Activated CD4-positive, alpha-beta T cell treated with anti-CD3 and anti-CD28 coated beads, Interleukin-10, Interleukin-2, amounts not matched to agents 100 ng/mL and 50 ng/mL, durations not matched to agents 16 hours and 8 hours (primary cell): ENCODE measurements around the gene C2orf76.
"Not testable (repeated sequence)": the region's sequence is repeated elsewhere in the genome, so short reads cannot be mapped to it uniquely, and the experiment has no call there.

ENCODE experiments used
- DNase-seq: peaks from one replicate; pipeline ENCODE4 v3.0.0-alpha.2; 2020

C2orf76 gene

GRCh38 chr2:119366649-119367471 is at the start of gene C2orf76, which contains the start of gene DBI:
Gene C2orf76, minus strand, starts transcription at chr2:119366834. Its CDS starts 26,875 bp downstream, at chr2:119339959.
Gene DBI, plus strand, starts transcription at chr2:119366977. Its CDS starts 75 bp downstream, at chr2:119367052.
- DNase-seq, result peak; percentile 97

GRCh38 chr2:119415630-119416029 is 49.0 kb upstream of the C2orf76 start:
- no peak for DNase-seq

GRCh38 chr2:119414894-119415293 is 48.3 kb upstream of the C2orf76 start:
- DNase-seq, result no peak

- DNase-seq, result no peak
Observed at GRCh38 chr2:119409506-119409905, 42.9 kb upstream of the C2orf76 start.

GRCh38 chr2:119408221-119408619 is 41.6 kb upstream of the C2orf76 start:
- DNase-seq, result no peak

- peak; percentile 54 for DNase-seq
Observed at GRCh38 chr2:119407430-119408220, 41.0 kb upstream of the C2orf76 start.

GRCh38 chr2:119405151-119405550 is 38.5 kb upstream of the C2orf76 start:
- DNase-seq, result no peak

- not testable (repeated sequence) for DNase-seq
Observed at GRCh38 chr2:119403618-119404017, 37.0 kb upstream of the C2orf76 start.

GRCh38 chr2:119402645-119403560 is 36.3 kb upstream of the C2orf76 start:
- no peak for DNase-seq

GRCh38 chr2:119402106-119402505 is 35.5 kb upstream of the C2orf76 start:
- DNase-seq, result no peak

- DNase-seq, result no peak
Observed at GRCh38 chr2:119397196-119397595, 30.6 kb upstream of the C2orf76 start.

GRCh38 chr2:119393971-119394748 is 27.5 kb upstream of the C2orf76 start:
- no peak for DNase-seq

GRCh38 chr2:119389615-119390306 is 23.1 kb upstream of the C2orf76 start:
- DNase-seq, result no peak

- peak; percentile 34 for DNase-seq
Observed at GRCh38 chr2:119387381-119388129, 20.9 kb upstream of the C2orf76 start.

- no peak for DNase-seq
Observed at GRCh38 chr2:119385466-119385865, 18.8 kb upstream of the C2orf76 start.

GRCh38 chr2:119384971-119385370 is 18.3 kb upstream of the C2orf76 start:
- DNase-seq, result no peak

GRCh38 chr2:119383410-119384140 is 16.9 kb upstream of the C2orf76 start:
- DNase-seq, result no peak

- no peak for DNase-seq
Observed at GRCh38 chr2:119378566-119378965, 11.9 kb upstream of the C2orf76 start.

GRCh38 chr2:119377993-119378345 is 11.3 kb upstream of the C2orf76 start:
- DNase-seq, result no peak
